CD4-positive, alpha-beta T cell treated with Interleukin-1 beta for 1 hour (primary cell): ENCODE results near the gene RADIL.
"Not testable (repeated sequence)": the region's sequence is repeated elsewhere in the genome, so short reads cannot be mapped to it uniquely, and the experiment has no call there.

Experiments used
- DNase-seq, 2 donors: peaks; one replicate each; pipeline ENCODE4 v3.0.0-alpha.2; 2020 to 2022

RADIL gene

GRCh38 chr7:4805110-4805983 lies 78.2 kb downstream of the RADIL start:
- DNase-seq, result no peak

- DNase-seq, result no peak
These were observed 79.9 kb downstream of the RADIL start for GRCh38 chr7:4803397-4804241.

- not testable (repeated sequence) for DNase-seq
These were observed 80.9 kb downstream of the RADIL start for GRCh38 chr7:4802577-4802976.

GRCh38 chr7:4801839-4802231 lies 81.7 kb downstream of the RADIL start:
- no peak for DNase-seq

DNA sequence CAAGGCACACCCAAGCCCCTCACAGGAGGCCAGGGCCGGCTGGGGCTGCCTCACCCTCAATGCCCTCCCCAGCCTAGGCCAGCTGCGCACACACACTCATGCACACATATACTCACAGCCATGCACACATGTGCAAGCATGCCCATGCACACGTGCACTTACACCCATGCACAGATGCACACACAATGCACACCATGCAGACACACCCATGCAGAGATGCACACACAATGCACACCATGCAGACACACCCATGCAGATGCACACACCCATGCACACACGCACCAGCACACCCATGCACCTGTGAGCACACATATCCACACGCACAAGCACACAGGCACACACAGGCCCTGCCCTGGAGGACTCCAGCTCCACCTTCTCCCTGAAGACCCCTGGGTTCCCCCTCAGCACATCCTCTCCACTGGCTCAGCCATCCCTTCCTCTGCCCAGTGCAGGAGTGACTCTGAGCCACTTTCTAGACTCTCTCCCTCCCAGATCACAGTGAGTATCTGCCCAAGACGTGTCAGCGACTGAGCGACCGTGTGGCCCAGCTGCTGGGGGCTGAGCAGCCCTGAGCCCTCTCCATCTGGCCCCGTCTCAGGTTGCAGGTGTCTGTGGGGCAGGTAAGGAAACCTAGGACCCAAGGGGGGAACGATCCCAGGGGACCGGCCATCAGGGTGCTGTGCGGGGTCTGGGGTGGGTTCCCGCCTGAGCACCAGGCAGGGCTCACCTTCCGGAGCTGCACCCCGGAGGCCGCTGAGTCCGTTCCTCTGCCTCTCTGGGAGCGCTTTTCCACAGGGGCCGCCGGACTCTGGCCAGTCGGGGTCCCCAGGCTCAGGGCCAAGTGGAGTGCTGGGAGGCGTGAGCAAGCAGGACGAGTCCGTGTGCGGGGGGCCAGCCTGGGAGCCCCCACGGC lies 82.3 kb downstream of the RADIL start:
- no peak for DNase-seq

GRCh38 chr7:4800487-4800886 lies 83.0 kb downstream of the RADIL start:
- no peak for DNase-seq

- DNase-seq, result no peak
These were observed 83.8 kb downstream of the RADIL start for GRCh38 chr7:4799508-4800268.

- no peak for DNase-seq
These were observed 84.7 kb downstream of the RADIL start for GRCh38 chr7:4798706-4799235.

- peak; percentile 50 to 61 for DNase-seq
These were observed 85.4 kb downstream of the RADIL start for GRCh38 chr7:4797858-4798705.

DNA sequence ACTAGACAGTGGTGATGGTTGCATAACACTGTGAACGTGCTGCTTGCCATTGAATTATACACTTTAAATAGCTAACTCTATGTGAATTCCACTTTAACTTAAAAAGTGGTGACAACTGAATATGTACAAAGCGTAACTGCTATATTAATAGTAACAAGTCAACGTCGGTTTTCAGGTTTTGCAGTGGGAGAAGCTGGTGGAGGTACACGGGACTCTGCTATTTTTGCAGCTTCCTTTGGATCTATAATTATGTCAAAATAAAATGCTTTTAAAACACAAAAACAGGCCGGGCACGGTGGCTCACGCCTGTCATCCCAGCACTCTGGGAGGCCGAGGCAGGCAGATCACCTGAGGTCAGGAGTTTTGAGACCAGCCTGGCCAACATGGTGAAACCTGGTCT lies 87.1 kb downstream of the RADIL start:
- no peak for DNase-seq

DNA sequence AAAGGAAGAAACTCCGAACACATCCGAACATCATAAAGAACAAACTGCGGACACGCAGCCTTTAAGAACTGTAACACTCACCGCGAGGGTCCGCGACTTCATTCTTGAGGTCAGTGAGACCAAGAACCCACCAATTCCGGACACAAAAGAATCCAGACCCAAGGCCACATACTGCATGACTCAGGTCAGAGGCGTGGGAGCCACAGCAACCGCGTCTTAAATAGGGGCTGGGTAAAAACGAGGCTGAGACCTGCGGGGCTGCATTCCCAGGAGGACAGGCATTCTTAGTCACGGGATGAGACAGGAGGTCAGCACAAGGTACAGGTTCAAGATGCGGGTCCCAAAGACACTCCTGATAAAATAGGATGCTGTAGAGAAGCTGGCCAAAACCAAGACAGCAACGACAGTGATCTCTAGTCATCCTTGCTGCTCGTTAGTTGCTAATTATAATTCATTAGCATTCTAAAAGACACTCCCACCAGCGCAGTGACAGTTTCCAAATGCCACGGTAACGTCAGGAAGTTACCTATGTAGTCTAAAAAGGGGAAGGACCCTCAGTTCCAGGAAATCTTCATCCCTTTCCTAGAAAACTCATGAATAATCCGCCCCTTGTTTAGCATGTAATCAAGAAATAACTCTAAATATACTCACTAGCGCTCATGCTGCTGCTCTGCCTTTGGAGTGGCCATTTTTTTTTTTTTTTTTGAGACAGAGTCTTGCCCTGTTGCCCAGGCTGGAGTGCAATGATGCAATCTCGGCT lies 88.7 kb downstream of the RADIL start:
- no peak for DNase-seq

DNA sequence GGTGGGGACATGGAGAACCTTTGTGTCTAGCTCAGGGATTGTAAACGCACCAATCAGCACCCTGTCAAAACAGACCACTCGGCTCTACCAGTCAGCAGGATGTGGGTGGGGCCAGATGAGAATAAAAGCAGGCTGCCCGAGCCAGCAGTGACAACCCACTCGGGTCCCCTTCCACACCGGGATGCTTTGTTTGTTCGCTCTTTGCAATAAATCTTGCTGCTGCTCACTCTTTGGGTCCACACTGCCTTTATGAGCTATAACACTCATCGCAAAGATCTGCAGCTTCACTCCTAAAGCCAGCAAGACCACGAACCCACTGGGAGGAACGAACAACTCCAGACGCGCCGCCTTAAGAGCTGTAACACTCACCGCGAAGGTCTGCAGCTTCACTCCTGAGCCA lies 89.3 kb downstream of the RADIL start:
- DNase-seq, result not testable (repeated sequence)

GRCh38 chr7:4793385-4793993 lies 90.0 kb downstream of the RADIL start:
- DNase-seq, result not testable (repeated sequence)

DNA sequence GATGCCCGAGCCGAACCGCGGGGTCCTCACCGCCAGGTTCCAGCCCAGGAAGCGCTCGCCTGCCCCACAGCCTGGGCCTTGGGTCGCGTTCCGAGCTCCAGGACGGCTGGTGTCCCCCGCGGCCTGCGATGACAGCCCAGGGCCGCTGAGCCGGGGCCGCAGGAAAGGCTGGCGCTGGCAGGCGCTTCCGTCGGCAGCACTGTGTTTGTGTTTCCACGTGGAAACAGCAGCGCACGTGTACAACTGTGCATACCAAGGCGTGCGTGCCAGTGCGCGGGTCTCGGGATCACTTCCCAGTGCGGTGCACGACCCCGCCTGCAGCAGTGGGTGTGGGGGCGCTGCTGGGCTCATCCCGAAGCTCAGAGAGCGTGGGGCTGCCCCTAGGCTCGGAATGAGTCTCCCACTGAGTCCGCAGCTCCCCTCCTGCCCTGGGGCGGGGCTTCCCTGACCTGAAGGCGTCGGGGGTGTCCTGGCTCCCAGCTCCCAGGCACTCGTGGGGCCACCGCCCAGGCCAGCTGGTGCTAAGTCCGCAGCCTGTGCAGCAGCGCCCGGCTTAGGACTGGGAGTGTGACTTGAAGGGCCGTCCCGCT lies 90.9 kb downstream of the RADIL start:
- no peak for DNase-seq

DNA sequence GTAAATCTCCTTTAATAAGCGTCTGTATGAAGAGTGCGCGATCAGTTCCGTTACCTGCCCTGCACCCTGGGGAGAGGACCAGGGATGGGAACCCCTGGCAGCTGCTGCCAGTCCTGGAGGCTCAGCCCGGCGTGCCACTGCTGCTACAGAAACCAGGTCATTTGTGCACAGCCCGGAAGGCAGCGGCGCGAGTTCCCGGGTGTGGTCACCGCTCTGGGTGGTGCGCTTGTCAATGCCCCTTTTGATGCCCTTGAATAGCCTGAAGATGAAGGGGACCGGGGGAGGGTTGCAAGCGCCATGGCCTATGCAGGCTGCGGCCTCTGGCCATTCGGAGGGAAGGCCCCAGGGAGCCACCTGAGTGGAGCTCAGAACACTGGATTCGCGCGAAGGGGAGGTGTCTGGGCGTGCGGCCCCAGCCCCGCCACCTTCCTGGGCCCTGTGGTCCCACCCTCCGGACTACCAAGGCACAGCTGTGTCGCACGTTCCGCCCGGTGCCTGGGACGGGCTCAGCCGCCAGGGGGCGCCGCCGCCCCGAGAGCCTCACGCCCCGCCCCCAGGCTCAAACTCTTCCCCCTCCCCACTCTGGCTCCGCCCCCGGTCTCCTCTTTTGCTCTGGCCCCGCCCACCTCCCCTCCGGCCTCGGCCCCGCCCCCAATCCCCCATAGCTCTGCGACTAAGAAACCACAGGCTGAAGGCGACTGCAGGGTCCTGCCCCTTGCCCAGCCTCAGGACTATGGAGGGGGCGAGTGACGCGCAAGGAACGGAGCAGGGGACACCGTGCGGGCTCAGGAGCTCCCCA lies 91.6 kb downstream of the RADIL start:
- DNase-seq, result peak; percentile 75 to 82

- no peak for DNase-seq
These were observed 92.3 kb downstream of the RADIL start for GRCh38 chr7:4791101-4791737.

GRCh38 chr7:4790516-4790991 lies 93.0 kb downstream of the RADIL start:
- no peak for DNase-seq

DNA sequence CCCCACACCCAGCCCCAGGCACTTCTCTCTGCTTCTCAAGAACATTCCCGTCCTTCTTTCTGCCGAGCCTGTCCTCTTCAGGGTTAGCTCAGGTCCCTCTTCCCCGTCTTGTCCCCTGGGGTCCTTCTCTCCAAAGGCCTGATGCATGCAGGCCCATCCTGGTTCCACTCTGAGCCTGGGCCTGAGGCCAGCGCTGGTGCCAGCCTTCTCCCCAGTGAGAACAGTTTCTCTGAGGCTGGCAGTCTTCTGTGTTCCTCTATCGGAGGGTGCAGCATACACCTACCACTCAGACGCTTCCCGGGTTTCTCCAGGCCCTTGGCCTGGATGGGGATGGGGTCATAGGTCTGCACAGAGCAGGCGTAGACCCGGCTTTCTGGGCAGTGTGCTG lies 93.4 kb downstream of the RADIL start:
- no peak for DNase-seq
